ENCODE results near the gene OR52E4.

Gene OR52E4

DNA sequence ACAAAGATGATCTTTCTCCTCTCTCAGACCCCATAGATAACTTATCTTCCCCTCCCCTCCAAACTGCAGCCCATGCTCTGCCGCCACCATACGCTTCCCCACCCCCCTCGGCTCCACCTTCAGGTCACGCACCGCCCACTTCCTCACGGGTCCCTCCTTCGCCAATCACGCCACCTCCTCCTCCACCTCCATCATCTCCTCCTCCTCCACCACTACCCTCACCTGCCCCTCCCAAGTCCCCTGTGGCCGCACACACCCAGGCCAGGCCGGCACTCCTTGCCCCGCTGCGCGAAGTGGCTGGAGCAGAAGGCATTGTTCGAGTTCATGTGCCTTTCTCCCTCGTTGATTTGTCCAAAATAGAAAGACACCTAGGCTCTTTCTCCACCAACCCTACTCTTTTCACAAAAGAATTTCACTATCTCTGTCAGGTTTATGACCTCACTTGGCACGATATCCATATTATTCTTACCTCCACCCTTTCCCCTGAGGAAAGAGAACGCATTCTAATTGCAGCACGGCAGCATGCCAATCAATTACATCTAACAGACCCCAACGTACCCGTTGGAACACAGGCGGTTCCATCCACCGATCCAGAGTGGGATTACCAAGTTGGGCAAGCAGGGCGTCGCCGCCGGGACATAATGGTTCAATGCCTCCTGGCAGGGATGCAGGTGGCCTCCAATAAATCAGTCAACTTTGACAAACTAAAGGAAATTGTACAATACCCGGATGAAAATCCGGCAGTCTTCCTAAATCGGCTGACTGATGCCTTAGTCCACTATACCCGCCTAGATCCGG, 49.3 kb downstream of the OR52E4 start:
- peak in 1 of 2 experiments; percentile 40 for DNase-seq

DNA sequence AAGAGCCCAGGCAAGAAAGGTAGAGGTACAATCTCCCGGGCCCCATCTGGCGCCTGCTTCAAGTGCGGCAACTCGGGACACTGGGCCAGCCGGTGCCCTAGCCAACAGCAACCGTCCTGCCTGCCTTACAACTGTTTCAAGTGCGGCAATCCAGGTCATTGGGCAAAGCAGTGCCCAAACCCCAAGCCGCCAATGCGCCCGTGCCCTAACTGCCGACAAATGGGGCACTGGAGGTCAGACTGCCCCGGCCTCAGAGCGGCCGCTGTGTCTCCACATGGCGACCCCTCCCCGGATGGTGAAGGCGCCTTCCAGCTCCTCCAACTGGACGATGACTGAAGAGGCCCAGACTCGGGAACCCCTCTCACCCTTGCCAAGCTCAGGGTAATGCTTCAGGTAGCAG, 50.2 kb downstream of the OR52E4 start:
- no peak for DNase-seq

DNA sequence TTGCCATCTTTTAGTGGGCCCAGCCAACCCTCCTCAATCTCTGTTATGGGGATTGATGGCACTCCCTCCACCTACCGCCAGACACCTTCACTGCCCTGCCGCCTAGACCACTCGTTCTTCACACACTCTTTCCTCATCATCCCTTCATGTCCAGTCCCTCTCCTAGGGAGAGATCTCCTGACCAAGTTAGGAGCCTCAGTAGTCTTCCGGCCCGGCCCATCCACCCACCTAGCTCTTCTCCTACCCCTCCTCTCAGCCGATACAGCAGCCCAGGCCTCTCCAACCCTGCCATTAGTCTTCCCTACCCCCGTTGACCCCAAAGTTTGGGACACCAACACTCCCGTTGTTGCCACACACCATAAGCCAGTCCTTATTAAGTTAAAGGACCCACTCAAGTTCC, 50.6 kb downstream of the OR52E4 start:
- no peak for DNase-seq

DNA sequence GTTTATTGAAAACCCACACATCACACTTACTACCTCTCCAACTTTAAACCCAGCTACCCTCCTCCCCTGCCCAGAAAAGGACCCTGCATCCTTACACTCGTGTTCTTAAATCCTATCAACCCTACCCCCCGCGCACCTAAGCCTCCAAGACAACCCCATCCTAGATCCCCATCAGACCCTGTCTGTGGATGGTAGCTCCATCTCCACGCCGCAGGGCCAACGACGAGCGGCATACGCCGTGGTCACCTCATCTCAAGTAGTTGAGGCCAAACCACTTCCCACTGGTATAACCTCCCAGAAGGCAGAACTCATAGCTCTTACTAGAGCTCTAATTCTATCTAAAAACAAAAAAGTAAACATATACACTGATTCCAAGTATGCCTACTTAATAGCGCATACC, 52.2 kb downstream of the OR52E4 start:
- DNase-seq = no peak

DNA sequence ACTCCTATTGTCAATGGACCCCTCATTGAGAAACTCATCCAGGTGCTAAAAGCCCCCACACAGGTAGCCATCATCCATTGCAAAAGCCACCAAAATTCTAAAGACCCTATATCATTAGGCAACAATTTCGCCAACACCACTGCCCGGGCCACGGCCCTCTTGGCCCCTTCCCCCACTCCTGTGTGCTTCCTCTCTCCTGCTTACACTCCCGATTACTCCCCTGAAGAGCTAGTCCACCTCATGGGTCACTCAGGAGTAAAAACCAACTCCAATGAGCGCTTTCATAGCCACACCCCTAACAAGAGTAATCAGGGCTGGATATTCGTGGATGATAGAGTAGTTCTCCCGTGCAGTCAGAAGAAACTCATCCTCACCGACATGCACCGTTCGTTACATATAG, 52.7 kb downstream of the OR52E4 start:
- no peak for DNase-seq
